K562 (cell line): Measurements from ENCODE around the gene AJM1.
"Not testable (repeated sequence)": the region's sequence is repeated elsewhere in the genome, so short reads cannot be mapped to it uniquely, and the experiment has no call there.

Experiments used
- CTCF ChIP-seq, 3 experiments: IDR thresholded peaks in 2 of 3; conservative IDR thresholded peaks in 1 of 3; 2 replicates each; pipeline ENCODE4 v1.5.1; 2011 to 2012; ENCODE audit warnings: low read length in 3 of 3, mild to moderate bottlenecking in 3 of 3, control low read depth in 2 of 3, improper control_type of control experiment in 1 of 3, inconsistent platforms in 1 of 3, low read depth in 1 of 3, mixed read lengths in 1 of 3, moderate library complexity in 1 of 3; ENCODE audit not compliant: insufficient read depth in 2 of 3
- HBP1 ChIP-seq: fragments of 450-650 bp; formaldehyde crosslinking; IDR thresholded peaks from 2 replicates; pipeline ENCODE4 v1.4.0; 2022; ENCODE audit warnings: missing genetic modification characterization
- HDAC2 ChIP-seq: fragments of 450-650 bp; IDR thresholded peaks from 2 replicates; pipeline ENCODE4 v1.6.1; 2016; ENCODE audit warnings: mild to moderate bottlenecking
- HDAC6 ChIP-seq: IDR thresholded peaks from 2 replicates; pipeline ENCODE4 v1.6.1; 2012; ENCODE audit warnings: low read depth, mild to moderate bottlenecking, control low read depth, inconsistent platforms, low read length, moderate library complexity
- POLR2A ChIP-seq: fragments of 450-650 bp; conservative IDR thresholded peaks from 2 replicates; pipeline ENCODE4 v1.6.1; 2016
- SNRNP70 ChIP-seq: fragments of 200-400 bp; formaldehyde crosslinking; optimal IDR thresholded peaks from 2 replicates; pipeline ENCODE3; 2017; ENCODE audit warnings: low read depth, low read length
- SREBF2 ChIP-seq: sonication (generic); formaldehyde crosslinking; IDR thresholded peaks from 2 replicates; pipeline ENCODE4 v1.4.0; 2020; ENCODE audit warnings: mild to moderate bottlenecking, missing genetic modification reagents
- TAF1 ChIP-seq: IDR thresholded peaks from 2 replicates; pipeline ENCODE4 v1.6.1; 2011; ENCODE audit warnings: mild to moderate bottlenecking, low read length, moderate library complexity; ENCODE audit not compliant: insufficient read depth, control insufficient read depth, severe bottlenecking; ENCODE audit errors: extremely low read depth
- TRIM28 ChIP-seq: fragments of 450-650 bp; IDR thresholded peaks from 2 replicates; pipeline ENCODE4 v1.6.1; 2017
- USF1 ChIP-seq: sonication (generic); formaldehyde crosslinking; IDR thresholded peaks from 2 replicates; pipeline ENCODE4 v1.9.0; 2022; ENCODE audit warnings: mild to moderate bottlenecking, missing genetic modification reagents
- ZFX ChIP-seq: sonication (generic); formaldehyde crosslinking; IDR thresholded peaks from 2 replicates; pipeline ENCODE4 v1.8.0; 2022; ENCODE audit warnings: mild to moderate bottlenecking, missing genetic modification reagents, moderate library complexity
- ZNF121 ChIP-seq: sonication (generic); formaldehyde crosslinking; conservative IDR thresholded peaks from 2 replicates; pipeline ENCODE4 v1.8.0; 2022; ENCODE audit warnings: missing genetic modification reagents
- TF ChIP-seq, protein P1 (sequence below): IDR thresholded peaks from 3 replicates; pipeline ENCODE4 v1.6.1; 2011; ENCODE audit warnings: borderline replicate concordance, mild to moderate bottlenecking, moderate library complexity; ENCODE audit not compliant: insufficient read length; ENCODE audit errors: extremely low read depth
- TF ChIP-seq, protein P2 (sequence below): fragments of 250-450 bp; sonication (Bioruptor Pico); IDR thresholded peaks from 2 replicates; pipeline ENCODE4 v1.9.0; 2021; ENCODE audit warnings: mild to moderate bottlenecking, inconsistent platforms

- TF ChIP-seq USF1; HBP1 (CRISPR knock-in tag); HDAC2; TRIM28; SNRNP70; TAF1; POLR2A; HDAC6; CTCF (IDR thresholded peaks at IDR 0.05 in 2 of 3, conservative IDR thresholded peaks at IDR 0.05 in 1 of 3; ENCODE audit: insufficient read depth in 2 of 3, low read depth in 1 of 3, low read length in 3 of 3); SREBF2 (CRISPR knock-in tag); ZFX (CRISPR knock-in tag); ZNF121 (CRISPR knock-in tag): not testable (repeated sequence)
- TF ChIP-seq, protein P1, sequence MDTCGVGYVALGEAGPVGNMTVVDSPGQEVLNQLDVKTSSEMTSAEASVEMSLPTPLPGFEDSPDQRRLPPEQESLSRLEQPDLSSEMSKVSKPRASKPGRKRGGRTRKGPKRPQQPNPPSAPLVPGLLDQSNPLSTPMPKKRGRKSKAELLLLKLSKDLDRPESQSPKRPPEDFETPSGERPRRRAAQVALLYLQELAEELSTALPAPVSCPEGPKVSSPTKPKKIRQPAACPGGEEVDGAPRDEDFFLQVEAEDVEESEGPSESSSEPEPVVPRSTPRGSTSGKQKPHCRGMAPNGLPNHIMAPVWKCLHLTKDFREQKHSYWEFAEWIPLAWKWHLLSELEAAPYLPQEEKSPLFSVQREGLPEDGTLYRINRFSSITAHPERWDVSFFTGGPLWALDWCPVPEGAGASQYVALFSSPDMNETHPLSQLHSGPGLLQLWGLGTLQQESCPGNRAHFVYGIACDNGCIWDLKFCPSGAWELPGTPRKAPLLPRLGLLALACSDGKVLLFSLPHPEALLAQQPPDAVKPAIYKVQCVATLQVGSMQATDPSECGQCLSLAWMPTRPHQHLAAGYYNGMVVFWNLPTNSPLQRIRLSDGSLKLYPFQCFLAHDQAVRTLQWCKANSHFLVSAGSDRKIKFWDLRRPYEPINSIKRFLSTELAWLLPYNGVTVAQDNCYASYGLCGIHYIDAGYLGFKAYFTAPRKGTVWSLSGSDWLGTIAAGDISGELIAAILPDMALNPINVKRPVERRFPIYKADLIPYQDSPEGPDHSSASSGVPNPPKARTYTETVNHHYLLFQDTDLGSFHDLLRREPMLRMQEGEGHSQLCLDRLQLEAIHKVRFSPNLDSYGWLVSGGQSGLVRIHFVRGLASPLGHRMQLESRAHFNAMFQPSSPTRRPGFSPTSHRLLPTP = not testable (repeated sequence)
- TF ChIP-seq, protein P2, sequence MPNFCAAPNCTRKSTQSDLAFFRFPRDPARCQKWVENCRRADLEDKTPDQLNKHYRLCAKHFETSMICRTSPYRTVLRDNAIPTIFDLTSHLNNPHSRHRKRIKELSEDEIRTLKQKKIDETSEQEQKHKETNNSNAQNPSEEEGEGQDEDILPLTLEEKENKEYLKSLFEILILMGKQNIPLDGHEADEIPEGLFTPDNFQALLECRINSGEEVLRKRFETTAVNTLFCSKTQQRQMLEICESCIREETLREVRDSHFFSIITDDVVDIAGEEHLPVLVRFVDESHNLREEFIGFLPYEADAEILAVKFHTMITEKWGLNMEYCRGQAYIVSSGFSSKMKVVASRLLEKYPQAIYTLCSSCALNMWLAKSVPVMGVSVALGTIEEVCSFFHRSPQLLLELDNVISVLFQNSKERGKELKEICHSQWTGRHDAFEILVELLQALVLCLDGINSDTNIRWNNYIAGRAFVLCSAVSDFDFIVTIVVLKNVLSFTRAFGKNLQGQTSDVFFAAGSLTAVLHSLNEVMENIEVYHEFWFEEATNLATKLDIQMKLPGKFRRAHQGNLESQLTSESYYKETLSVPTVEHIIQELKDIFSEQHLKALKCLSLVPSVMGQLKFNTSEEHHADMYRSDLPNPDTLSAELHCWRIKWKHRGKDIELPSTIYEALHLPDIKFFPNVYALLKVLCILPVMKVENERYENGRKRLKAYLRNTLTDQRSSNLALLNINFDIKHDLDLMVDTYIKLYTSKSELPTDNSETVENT (CRISPR knock-in tag) = not testable (repeated sequence)
Observed at GRCh38 chr9:136843159-136843800, 1.0 kb downstream of the AJM1 start.
